IPS-18c (cell line): ENCODE results near the gene CCNA2.

Experiments used
- H3K4me3 ChIP-seq: 2 replicates; pipeline ENCODE4 v1.7.0; 2013; ENCODE audit warnings: low read depth, mild to moderate bottlenecking, low read length, moderate library complexity; ENCODE audit not compliant: insufficient read depth
- H3K9me3 ChIP-seq: one replicate; pipeline ENCODE4 v1.6.1; 2013; ENCODE audit warnings: mild to moderate bottlenecking, low read length, moderate library complexity; ENCODE audit not compliant: control insufficient read depth, insufficient read depth

CCNA2 gene

GRCh38 chr4:121817701-121818100 lies 6.0 kb downstream of the CCNA2 start:
- H3K4me3 ChIP-seq, result no peak overlapping the region
- no peaks in the 10 kb centered on the region for H3K9me3 ChIP-seq

- no peak overlapping the region for H3K4me3 ChIP-seq
- no peaks in the 10 kb centered on the region for H3K9me3 ChIP-seq
Measured at GRCh38 chr4:121817006-121817405, 6.7 kb downstream of the CCNA2 start.

- H3K4me3 ChIP-seq, result no peak overlapping the region
- H3K9me3 ChIP-seq, result no peaks in the 10 kb centered on the region
Measured at GRCh38 chr4:121814756-121815155, 8.9 kb downstream of the CCNA2 start.

- H3K4me3 ChIP-seq, result no peak overlapping the region
- H3K9me3 ChIP-seq, result no peaks in the 10 kb centered on the region
Measured at GRCh38 chr4:121811122-121811521, 12.6 kb downstream of the CCNA2 start.

- Histone ChIP-seq H3K4me3 (no peak overlapping the region), H3K9me3 (no peaks in the 10 kb centered on the region)
Measured at GRCh38 chr4:121806411-121806810, 17.3 kb downstream of the CCNA2 start.

- H3K4me3 ChIP-seq, result peak overlapping the region; percentile 81
- H3K9me3 ChIP-seq, result no peaks in the 10 kb centered on the region
Measured at GRCh38 chr4:121801715-121802075, 22.0 kb downstream of the CCNA2 start.

GRCh38 chr4:121800961-121801714 lies 22.5 kb downstream of the CCNA2 start, which contains the start of gene EXOSC9:
Gene EXOSC9, plus strand, starts transcription at chr4:121801323. Its CDS starts 102 bp downstream, at chr4:121801425.
- H3K4me3 ChIP-seq, result peak within 1 kb of the TSS; percentile 81
- no peaks in the 10 kb centered on the region for H3K9me3 ChIP-seq

- H3K4me3 ChIP-seq, result peak overlapping the region; percentile 81; the same call in 1 of the 2 replicates
- H3K9me3 ChIP-seq, result no peaks in the 10 kb centered on the region
Measured at GRCh38 chr4:121800638-121800960, 23.1 kb downstream of the CCNA2 start.

- H3K4me3 ChIP-seq, result no peak overlapping the region
- no peaks in the 10 kb centered on the region for H3K9me3 ChIP-seq
Measured at GRCh38 chr4:121799867-121800501, 23.7 kb downstream of the CCNA2 start.

- Histone ChIP-seq H3K9me3 (no peaks in the 10 kb centered on the region), H3K4me3 (no peak overlapping the region)
Measured at GRCh38 chr4:121799208-121799823, 24.4 kb downstream of the CCNA2 start.

- Histone ChIP-seq H3K9me3 (no peaks in the 10 kb centered on the region), H3K4me3 (no peak overlapping the region)
Measured at GRCh38 chr4:121796283-121796682, 27.4 kb downstream of the CCNA2 start.

GRCh38 chr4:121794505-121795188 lies 29.0 kb downstream of the CCNA2 start:
- Histone ChIP-seq H3K4me3 (no peak overlapping the region), H3K9me3 (no peaks in the 10 kb centered on the region)

GRCh38 chr4:121792966-121793365 lies 30.7 kb downstream of the CCNA2 start:
- Histone ChIP-seq H3K4me3 (no peak overlapping the region), H3K9me3 (peaks cover 2% of the 10 kb centered on the region)

GRCh38 chr4:121791481-121791880 lies 32.2 kb downstream of the CCNA2 start:
- Histone ChIP-seq H3K4me3 (no peak overlapping the region), H3K9me3 (peaks cover 2% of the 10 kb centered on the region)

GRCh38 chr4:121790976-121791375 lies 32.7 kb downstream of the CCNA2 start:
- Histone ChIP-seq H3K9me3 (peaks cover 2% of the 10 kb centered on the region), H3K4me3 (no peak overlapping the region)

- H3K9me3 ChIP-seq, result peaks cover 2% of the 10 kb centered on the region
- no peak overlapping the region for H3K4me3 ChIP-seq
Measured at GRCh38 chr4:121789960-121790829, 33.5 kb downstream of the CCNA2 start.

- no peak overlapping the region for H3K4me3 ChIP-seq
- peaks cover 2% of the 10 kb centered on the region for H3K9me3 ChIP-seq
Measured at GRCh38 chr4:121789455-121789854, 34.2 kb downstream of the CCNA2 start.
